Natural killer cell (primary cell): Measurements from ENCODE around the gene PACRGL. TPM values are rescaled to one million over a fixed set of nuclear protein-coding genes. Genes with fewer than 3 reads are reported as not detected.
"Not testable (repeated sequence)": the region's sequence is repeated elsewhere in the genome, so short reads cannot be mapped to it uniquely, and the experiment has no call there.

Experiments used
- ATAC-seq, 3 donors: fragments of 150-1000 bp in 2 of 3; fragments of 200-7000 bp in 1 of 3; cut with Tn5 transposase; 1 replicate in 1 of 3; 2 replicates in 2 of 3; pipeline ENCODE4 v1.10.0; 2021; ENCODE audit warnings: mild to moderate bottlenecking in 2 of 3, moderate library complexity in 2 of 3
- DNase-seq, 2 donors: peaks; one replicate each; pipeline versions ENCODE4 v3.0.0 to v3.0.0-alpha.2; 2013 to 2021; ENCODE audit warnings: mixed read lengths in 1 of 2
- H3K27ac ChIP-seq: one replicate; pipeline ENCODE4 v1.5.1; 2013; ENCODE audit warnings: mild to moderate bottlenecking, low read length
- H3K27me3 ChIP-seq: one replicate; pipeline ENCODE4 v1.6.1; 2013; ENCODE audit warnings: low read length; ENCODE audit not compliant: control insufficient read depth, insufficient read depth
- H3K36me3 ChIP-seq: one replicate; pipeline ENCODE4 v1.6.1; 2013; ENCODE audit warnings: low read length; ENCODE audit not compliant: control insufficient read depth, insufficient read depth
- H3K4me1 ChIP-seq: one replicate; pipeline ENCODE4 v1.6.1; 2013; ENCODE audit warnings: low read length; ENCODE audit not compliant: control insufficient read depth, insufficient read depth
- H3K4me3 ChIP-seq: one replicate; pipeline ENCODE4 v1.5.1; 2013; ENCODE audit warnings: low read length
- H3K9me3 ChIP-seq: one replicate; pipeline ENCODE4 v1.6.1; 2013; ENCODE audit warnings: low read length; ENCODE audit not compliant: control insufficient read depth, insufficient read depth
- H3K27ac Mint-ChIP-seq, 2 donors: one replicate each; pipeline ENCODE4 v1.8.0; 2022; ENCODE audit warnings: mild to moderate bottlenecking in 2 of 2, mixed read lengths in 2 of 2, moderate library complexity in 1 of 2
- H3K27me3 Mint-ChIP-seq, 2 donors: one replicate each; pipeline ENCODE4 v1.8.0; 2022; ENCODE audit warnings: low read depth in 2 of 2, mixed read lengths in 2 of 2
- H3K36me3 Mint-ChIP-seq: one replicate; pipeline ENCODE4 v1.8.0; 2022; ENCODE audit warnings: mixed read lengths
- H3K4me1 Mint-ChIP-seq, 2 donors: one replicate each; pipeline ENCODE4 v1.8.0; 2022; ENCODE audit warnings: mixed read lengths in 2 of 2
- H3K4me3 Mint-ChIP-seq: one replicate; pipeline ENCODE4 v1.8.0; 2022; ENCODE audit warnings: mild to moderate bottlenecking, moderate library complexity, mixed read lengths
- H3K9me3 Mint-ChIP-seq, 2 donors: one replicate each; pipeline ENCODE4 v1.8.0; 2022; ENCODE audit warnings: mixed read lengths in 2 of 2
- WGBS: methylation state at CpG from one replicate; pipeline ENCODE4 v1.1.7; 2013; ENCODE audit warnings: missing lambda C conversion rate; ENCODE audit not compliant: insufficient coverage; 5-methylcytosine and 5-hydroxymethylcytosine counted together
- intact Hi-C: fragments of 100-400 bp; cut with micrococcal nuclease; formaldehyde crosslinking; loops from one replicate; pipeline ENCODE4 v1.14.2; 2022
- total RNA-seq, 4 donors: library from RNA; stranded (reverse); fragments of 120-200 nt in 1 of 4; gene quantifications; one replicate each; pipeline versions ENCODE4 v1.2.3 to v1.2.4, GENCODE V29; 2013 to 2022
- TF ChIP-seq, protein P1 (sequence below): fragments of 200-600 bp; IDR thresholded peaks from one replicate; pipeline ENCODE4 v1.8.0; 2022; ENCODE audit warnings: antibody characterized with exemption

PACRGL gene
- total RNA-seq, 3 donors from 2014 or later (not counting 1 experiment from before 2014, with no cell fraction given), result 9.0 to 14.7 (median 12.9) TPM

DNA sequence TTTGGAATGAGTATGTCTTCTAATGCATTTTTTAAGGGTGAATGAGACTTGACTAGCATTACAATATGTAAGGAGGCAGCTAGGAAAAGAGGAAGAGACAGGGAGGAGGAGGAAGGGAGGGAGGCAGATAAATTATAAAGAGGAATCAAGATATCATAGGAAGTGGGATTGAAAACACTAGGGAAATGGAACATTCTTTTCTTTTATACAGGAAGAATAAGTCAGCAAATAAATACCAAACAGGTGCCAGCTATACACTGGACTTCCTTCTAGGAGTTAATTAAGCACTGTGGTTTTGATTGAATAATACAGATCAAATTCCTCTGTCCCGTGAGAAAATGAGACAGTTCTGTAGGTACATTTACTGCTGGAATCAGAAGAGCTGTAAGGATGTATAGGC, 78.6 kb downstream of the PACRGL start:
- Histone ChIP-seq H3K4me3 (no peak overlapping the region), H3K9me3 (peaks cover 10% of the 10 kb centered on the region), H3K27ac (no peak overlapping the region), H3K36me3 (no peaks in the 10 kb centered on the region), H3K27me3 (no peaks in the 10 kb centered on the region), H3K4me1 (no peaks in the 10 kb centered on the region)
- TF ChIP-seq, protein P1, sequence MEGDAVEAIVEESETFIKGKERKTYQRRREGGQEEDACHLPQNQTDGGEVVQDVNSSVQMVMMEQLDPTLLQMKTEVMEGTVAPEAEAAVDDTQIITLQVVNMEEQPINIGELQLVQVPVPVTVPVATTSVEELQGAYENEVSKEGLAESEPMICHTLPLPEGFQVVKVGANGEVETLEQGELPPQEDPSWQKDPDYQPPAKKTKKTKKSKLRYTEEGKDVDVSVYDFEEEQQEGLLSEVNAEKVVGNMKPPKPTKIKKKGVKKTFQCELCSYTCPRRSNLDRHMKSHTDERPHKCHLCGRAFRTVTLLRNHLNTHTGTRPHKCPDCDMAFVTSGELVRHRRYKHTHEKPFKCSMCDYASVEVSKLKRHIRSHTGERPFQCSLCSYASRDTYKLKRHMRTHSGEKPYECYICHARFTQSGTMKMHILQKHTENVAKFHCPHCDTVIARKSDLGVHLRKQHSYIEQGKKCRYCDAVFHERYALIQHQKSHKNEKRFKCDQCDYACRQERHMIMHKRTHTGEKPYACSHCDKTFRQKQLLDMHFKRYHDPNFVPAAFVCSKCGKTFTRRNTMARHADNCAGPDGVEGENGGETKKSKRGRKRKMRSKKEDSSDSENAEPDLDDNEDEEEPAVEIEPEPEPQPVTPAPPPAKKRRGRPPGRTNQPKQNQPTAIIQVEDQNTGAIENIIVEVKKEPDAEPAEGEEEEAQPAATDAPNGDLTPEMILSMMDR, result no peak
- WGBS, result 85% methylated on average over 1 of the region's 1 CpG
- no peak for DNase-seq
- peaks cover 9% of the 10 kb centered on the region for H3K36me3 Mint-ChIP-seq
- intact Hi-C loops, result no loop called here
- H3K4me1 Mint-ChIP-seq, result peaks cover 6 to 10% of the 10 kb centered on the region in 2 donors
- ATAC-seq, result no peak
- H3K4me3 Mint-ChIP-seq, result no peak overlapping the region
- H3K27me3 Mint-ChIP-seq, result no peaks in the 10 kb centered on the region
- H3K9me3 Mint-ChIP-seq, result peaks cover 11 to 14% of the 10 kb centered on the region in 2 donors
- H3K27ac Mint-ChIP-seq, result no peak overlapping the region

DNA sequence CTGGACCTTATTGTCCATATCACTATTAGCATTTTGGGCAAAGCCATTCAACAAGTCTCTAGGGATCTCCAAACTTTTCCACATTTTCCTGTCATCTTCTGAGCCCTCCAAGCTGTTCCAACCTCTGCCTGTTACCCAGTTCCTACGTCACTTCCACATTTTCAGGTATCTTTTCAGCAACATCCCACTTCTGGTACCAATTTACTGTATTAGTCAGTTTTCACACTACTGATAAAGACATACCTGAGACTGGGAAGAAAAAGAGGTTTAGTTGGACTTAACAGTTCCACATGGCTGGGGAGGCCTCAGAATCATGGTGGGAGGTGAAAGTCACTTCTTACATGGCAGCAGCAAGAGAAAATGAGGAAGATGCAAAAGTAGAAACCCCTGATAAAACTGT, 82.9 kb downstream of the PACRGL start:
- intact Hi-C loops, H3K4me1 Mint-ChIP-seq, H3K27ac ChIP-seq, H3K36me3 Mint-ChIP-seq, ATAC-seq, H3K27ac Mint-ChIP-seq, H3K9me3 ChIP-seq, H3K4me1 ChIP-seq, H3K4me3 ChIP-seq, DNase-seq, H3K27me3 ChIP-seq, H3K4me3 Mint-ChIP-seq, H3K36me3 ChIP-seq, H3K27me3 Mint-ChIP-seq: not testable (repeated sequence)
- peaks cover 11 to 14% of the 10 kb centered on the region in 2 donors for H3K9me3 Mint-ChIP-seq
- 92% methylated on average over 1 of the region's 1 CpG for WGBS

DNA sequence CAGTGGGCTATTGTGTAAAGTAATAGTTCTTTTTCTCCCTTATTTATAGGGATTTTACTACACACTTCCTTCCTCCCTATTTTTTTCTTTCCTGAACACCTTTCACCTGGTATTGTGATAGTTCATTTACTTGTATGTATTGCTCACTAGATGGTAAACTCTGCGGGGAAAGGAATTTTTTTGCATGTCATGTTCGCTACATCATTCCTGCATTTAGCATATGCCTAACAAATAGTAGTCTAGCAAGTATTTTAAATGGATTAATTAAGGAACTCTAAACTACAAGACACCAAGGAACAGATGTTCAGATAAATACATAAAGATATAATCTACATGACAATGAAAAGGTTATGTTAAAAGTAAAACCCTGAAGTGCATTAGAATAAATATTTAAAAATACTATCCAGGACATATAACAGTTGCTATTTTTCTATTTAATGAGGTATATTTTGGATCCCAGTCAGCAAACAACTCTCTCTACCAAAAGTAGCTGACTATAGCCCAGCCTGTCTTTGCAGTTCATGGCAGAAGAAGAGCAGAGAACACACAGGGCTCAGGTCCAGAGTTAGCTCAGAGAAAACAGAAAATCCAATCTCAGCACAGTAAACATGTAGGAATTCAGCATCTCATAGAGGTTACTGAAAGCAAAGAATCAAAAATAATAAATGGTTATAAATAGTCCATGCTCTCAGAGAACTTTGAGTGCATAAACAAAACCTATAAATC, 87.8 kb downstream of the PACRGL start:
- no CpG with 5 or more reads among the region's 2 CpGs for WGBS
- peaks cover 2% of the 10 kb centered on the region for H3K27me3 ChIP-seq
- H3K27ac ChIP-seq, result no peak overlapping the region
- intact Hi-C loops, result no loop called here
- H3K27ac Mint-ChIP-seq, result no peak overlapping the region
- peaks cover 0 to 3% of the 10 kb centered on the region in 2 donors for H3K27me3 Mint-ChIP-seq
- H3K36me3 Mint-ChIP-seq, result peaks cover 3% of the 10 kb centered on the region
- H3K36me3 ChIP-seq, result no peaks in the 10 kb centered on the region
- H3K4me1 ChIP-seq, result no peaks in the 10 kb centered on the region
- ATAC-seq (no peak), DNase-seq (no peak)
- H3K4me3 ChIP-seq, result no peak overlapping the region
- TF ChIP-seq, protein P1, result no peak
- no peak overlapping the region for H3K4me3 Mint-ChIP-seq
- no peaks in the 10 kb centered on the region for H3K9me3 ChIP-seq
- H3K9me3 Mint-ChIP-seq, result peaks cover 4 to 5% of the 10 kb centered on the region in 2 donors
- H3K4me1 Mint-ChIP-seq, result no peaks in the 10 kb centered on the region
